Keratinocyte (primary cell): ENCODE measurements around the gene PIGA. TPM values are rescaled to one million over a fixed set of nuclear protein-coding genes. Genes with fewer than 3 reads are reported as not detected.

Experiments used
- DNase-seq: peaks from one replicate; pipeline ENCODE4 v3.0.0-alpha.2; 2011; ENCODE audit warnings: low read depth, missing footprints, low spot score
- FAIRE-seq: peaks from 2 replicates; lab custom pipeline; 2011; peaks lifted over from hg19 to GRCh38; lab: Jason Lieb, UNC
- H2AFZ ChIP-seq: 2 replicates; pipeline ENCODE4 v1.6.0; 2012; ENCODE audit warnings: low read length, control low read depth, inconsistent platforms; ENCODE audit not compliant: control insufficient read depth
- H3K27ac ChIP-seq: 2 replicates; pipeline ENCODE4 v1.5.1; 2011; ENCODE audit warnings: low read length; ENCODE audit not compliant: control insufficient read depth, insufficient read depth
- H3K27me3 ChIP-seq: 3 replicates; pipeline ENCODE4 v1.6.0; 2011; ENCODE audit warnings: low read length; ENCODE audit not compliant: control insufficient read depth, insufficient read depth; ENCODE audit errors: extremely low read depth
- H3K36me3 ChIP-seq, 2 experiments: 2 replicates in 1 of 2; 3 replicates in 1 of 2; pipeline ENCODE4 v1.5.1; 2011; ENCODE audit warnings: low read length in 2 of 2, mild to moderate bottlenecking in 1 of 2; ENCODE audit not compliant: control insufficient read depth in 2 of 2, insufficient read depth in 2 of 2; ENCODE audit errors: extremely low read depth in 1 of 2
- H3K4me1 ChIP-seq: 3 replicates; pipeline ENCODE4 v1.5.1; 2011; ENCODE audit warnings: low read length; ENCODE audit not compliant: control insufficient read depth, insufficient read depth; ENCODE audit errors: extremely low read depth
- H3K4me2 ChIP-seq: 3 replicates; pipeline ENCODE4 v1.6.0; 2011; ENCODE audit warnings: low read depth, low read length; ENCODE audit not compliant: control insufficient read depth, insufficient read depth; ENCODE audit errors: extremely low read depth
- H3K4me3 ChIP-seq, 3 experiments: fragments of 200-600 bp in 1 of 3; sonication (generic) in 1 of 3; 2 replicates in 2 of 3; 3 replicates in 1 of 3; pipeline ENCODE4 v1.5.1; 2011 to 2016; ENCODE audit warnings: low read length in 3 of 3, mild to moderate bottlenecking in 3 of 3, control low read depth in 2 of 3, inconsistent platforms in 1 of 3, low read depth in 1 of 3, mixed read lengths in 1 of 3, mixed run types in 1 of 3, moderate library complexity in 1 of 3; ENCODE audit not compliant: control insufficient read depth in 2 of 3, insufficient read depth in 2 of 3; ENCODE audit errors: extremely low read depth in 1 of 3
- H3K79me2 ChIP-seq: 2 replicates; pipeline ENCODE4 v1.6.0; 2012; ENCODE audit warnings: low read length; ENCODE audit not compliant: control insufficient read depth, insufficient read depth
- H3K9ac ChIP-seq: 3 replicates; pipeline ENCODE4 v1.6.0; 2011; ENCODE audit warnings: low read length; ENCODE audit not compliant: control insufficient read depth, insufficient read depth; ENCODE audit errors: extremely low read depth
- H3K9me1 ChIP-seq: 3 replicates; pipeline ENCODE4 v1.6.0; 2011; ENCODE audit warnings: low read length; ENCODE audit not compliant: control insufficient read depth, insufficient read depth; ENCODE audit errors: extremely low read depth
- H3K9me3 ChIP-seq: 2 replicates; pipeline ENCODE4 v1.5.1; 2012; ENCODE audit warnings: low read depth, low read length; ENCODE audit not compliant: control insufficient read depth
- H4K20me1 ChIP-seq: 3 replicates; pipeline ENCODE4 v1.6.0; 2011; ENCODE audit warnings: low read length; ENCODE audit not compliant: control insufficient read depth, insufficient read depth; ENCODE audit errors: extremely low read depth
- EZH2 ChIP-seq: IDR thresholded peaks from one replicate; pipeline ENCODE4 v1.6.1; 2012; ENCODE audit warnings: inconsistent platforms, mild to moderate bottlenecking, low read length, moderate library complexity
- dilution Hi-C: fragments of 300-500 bp; cut with MboI; formaldehyde crosslinking; loops from one replicate; pipeline ENCODE4 v1.7.0; 2020; ENCODE audit warnings: low sequenced_read_pairs; ENCODE audit not compliant: extremely low pct_ligation_motif_present
- polyA plus RNA-seq, 5 experiments: library from polyadenylated mRNA; depleted of rRNA in 3 of 5; stranded (reverse) in 3 of 5; stranded (forward) in 1 of 5; unstranded in 1 of 5; fragments of >200 nt; gene quantifications; 1 replicate in 1 of 5; 2 replicates in 3 of 5; 3 replicates in 1 of 5; pipeline versions ENCODE4 v1.2.1 to v1.2.3, GENCODE V29; 2011 to 2012; ENCODE audit warnings: missing spikeins in 2 of 5, low read depth in 1 of 5, low replicate concordance in 1 of 5
- TF ChIP-seq, protein P1 (sequence below), 3 experiments: IDR thresholded peaks in 1 of 3; conservative IDR thresholded peaks in 1 of 3; optimal IDR thresholded peaks in 1 of 3; 2 replicates in 2 of 3; 3 replicates in 1 of 3; pipeline versions ENCODE3 to v1.5.1; 2011; ENCODE audit warnings: low read length in 3 of 3, mild to moderate bottlenecking in 3 of 3, moderate library complexity in 2 of 3, control low read depth in 1 of 3, inconsistent platforms in 1 of 3; ENCODE audit not compliant: insufficient read depth in 2 of 3; ENCODE audit errors: extremely low read depth in 1 of 3

PIGA gene
- polyA plus RNA-seq, 1 donor (not counting 4 experiments of a cell fraction or from before 2014, with no cell fraction given) = 17.0 TPM

DNA sequence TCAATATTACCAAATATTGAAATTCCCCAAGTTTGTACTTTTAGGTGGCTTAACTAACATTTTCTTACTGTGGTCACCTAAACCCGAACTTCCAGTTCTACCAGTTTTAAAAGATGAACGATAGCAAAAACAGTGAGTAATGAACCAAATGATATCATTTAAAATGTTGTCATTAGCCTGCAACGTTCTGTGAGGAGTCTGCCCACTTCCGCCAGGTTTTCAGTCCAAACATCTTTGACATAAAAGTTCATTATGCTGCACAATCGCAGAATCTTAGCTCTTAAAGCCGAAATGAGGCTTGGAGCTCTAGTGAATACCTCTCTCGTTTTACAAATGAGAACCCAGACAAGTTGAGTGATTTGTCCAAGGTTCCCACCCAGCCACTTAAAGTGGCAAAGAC, 762 bp downstream of the PIGA start:
- H3K36me3 ChIP-seq = peaks cover 0 to 3% of the 10 kb centered on the region in 2 experiments
- H3K4me3 ChIP-seq = peak overlapping the region; percentile 41 to 75 (median 58)
- peaks cover 6% of the 10 kb centered on the region for H3K27me3 ChIP-seq
- peak overlapping the region; percentile 22 for H3K4me2 ChIP-seq
- FAIRE-seq (no peak), DNase-seq (no peak)
- H3K27ac ChIP-seq = peak overlapping the region; percentile 95
- H3K79me2 ChIP-seq = peaks cover 12% of the 10 kb centered on the region
- H3K9ac ChIP-seq = peak overlapping the region; percentile 93
- no peak for TF ChIP-seq EZH2
- TF ChIP-seq, protein P1, sequence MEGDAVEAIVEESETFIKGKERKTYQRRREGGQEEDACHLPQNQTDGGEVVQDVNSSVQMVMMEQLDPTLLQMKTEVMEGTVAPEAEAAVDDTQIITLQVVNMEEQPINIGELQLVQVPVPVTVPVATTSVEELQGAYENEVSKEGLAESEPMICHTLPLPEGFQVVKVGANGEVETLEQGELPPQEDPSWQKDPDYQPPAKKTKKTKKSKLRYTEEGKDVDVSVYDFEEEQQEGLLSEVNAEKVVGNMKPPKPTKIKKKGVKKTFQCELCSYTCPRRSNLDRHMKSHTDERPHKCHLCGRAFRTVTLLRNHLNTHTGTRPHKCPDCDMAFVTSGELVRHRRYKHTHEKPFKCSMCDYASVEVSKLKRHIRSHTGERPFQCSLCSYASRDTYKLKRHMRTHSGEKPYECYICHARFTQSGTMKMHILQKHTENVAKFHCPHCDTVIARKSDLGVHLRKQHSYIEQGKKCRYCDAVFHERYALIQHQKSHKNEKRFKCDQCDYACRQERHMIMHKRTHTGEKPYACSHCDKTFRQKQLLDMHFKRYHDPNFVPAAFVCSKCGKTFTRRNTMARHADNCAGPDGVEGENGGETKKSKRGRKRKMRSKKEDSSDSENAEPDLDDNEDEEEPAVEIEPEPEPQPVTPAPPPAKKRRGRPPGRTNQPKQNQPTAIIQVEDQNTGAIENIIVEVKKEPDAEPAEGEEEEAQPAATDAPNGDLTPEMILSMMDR (optimal IDR thresholded peaks at IDR 0.05 in 1 of 3, IDR thresholded peaks at IDR 0.05 in 1 of 3, conservative IDR thresholded peaks at IDR 0.05 in 1 of 3; ENCODE audit: extremely low read depth in 1 of 3, insufficient read depth in 2 of 3, low read length in 3 of 3) = no peak
- H3K4me1 ChIP-seq = no peaks in the 10 kb centered on the region
- no peaks in the 10 kb centered on the region for H4K20me1 ChIP-seq
- H2AFZ ChIP-seq = no peak overlapping the region
- H3K9me1 ChIP-seq = no peaks in the 10 kb centered on the region
- H3K9me3 ChIP-seq = no peaks in the 10 kb centered on the region
- dilution Hi-C loops = no loop called here

DNA sequence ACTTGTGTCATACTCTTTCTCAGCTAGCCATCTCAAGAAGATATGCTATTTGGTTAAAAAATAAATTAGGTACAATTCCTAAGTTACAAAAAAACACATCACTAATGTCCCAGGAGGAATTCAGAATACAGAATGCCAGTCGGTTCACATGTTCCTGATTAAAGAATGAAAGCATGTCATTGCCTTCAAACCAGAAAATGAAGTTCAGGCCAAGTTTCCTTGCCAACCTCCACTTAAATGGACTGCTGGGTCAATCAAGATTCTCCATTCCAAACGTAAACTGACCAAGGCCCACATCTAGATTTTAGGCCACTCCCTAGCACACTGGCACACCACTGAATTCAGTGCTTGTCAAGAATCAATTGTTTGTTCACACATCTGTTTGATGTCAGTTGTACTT, 6.5 kb downstream of the PIGA start:
- dilution Hi-C loops = no loop called here
- TF ChIP-seq, protein P1 (optimal IDR thresholded peaks at IDR 0.05 in 1 of 3, IDR thresholded peaks at IDR 0.05 in 1 of 3, conservative IDR thresholded peaks at IDR 0.05 in 1 of 3; ENCODE audit: extremely low read depth in 1 of 3, insufficient read depth in 2 of 3, low read length in 3 of 3) = no peak
- no peak for TF ChIP-seq EZH2

More for the DNA sequence above, 6.5 kb downstream of the PIGA start:
- FAIRE-seq (peak; percentile 39), DNase-seq (no peak)
- Histone ChIP-seq H2AFZ (no peak overlapping the region), H3K4me3 (no peak overlapping the region), H3K9me1 (no peaks in the 10 kb centered on the region), H3K79me2 (peaks cover 8% of the 10 kb centered on the region), H3K27ac (no peak overlapping the region), H3K27me3 (no peaks in the 10 kb centered on the region), H4K20me1 (no peaks in the 10 kb centered on the region), H3K9ac (no peak overlapping the region), H3K9me3 (no peaks in the 10 kb centered on the region), H3K36me3 (peaks cover 1 to 3% of the 10 kb centered on the region in 2 experiments), H3K4me1 (peaks cover 7% of the 10 kb centered on the region), H3K4me2 (peak overlapping the region; percentile 6)
